Thyroid gland (tissue), 4 donors: ENCODE results near the gene FXYD3.

Experiments
- POLR2A ChIP-seq, 2 donors: fragments of 450-650 bp; IDR thresholded peaks; one replicate each; pipeline ENCODE4 v1.6.1; 2017; ENCODE audit warnings: antibody characterized with exemption in 2 of 2, mild to moderate bottlenecking in 2 of 2, moderate library complexity in 1 of 2
- TF ChIP-seq, protein P1 (sequence below), 6 experiments: fragments of 200-600 bp in 3 of 6; fragments of 450-650 bp in 3 of 6; sonication (generic) in 3 of 6; IDR thresholded peaks; one replicate each; pipeline ENCODE4 v1.5.1; 2016 to 2019; ENCODE audit warnings: antibody characterized with exemption in 6 of 6, mild to moderate bottlenecking in 2 of 6, inconsistent platforms in 1 of 6, moderate library complexity in 1 of 6

DNA sequence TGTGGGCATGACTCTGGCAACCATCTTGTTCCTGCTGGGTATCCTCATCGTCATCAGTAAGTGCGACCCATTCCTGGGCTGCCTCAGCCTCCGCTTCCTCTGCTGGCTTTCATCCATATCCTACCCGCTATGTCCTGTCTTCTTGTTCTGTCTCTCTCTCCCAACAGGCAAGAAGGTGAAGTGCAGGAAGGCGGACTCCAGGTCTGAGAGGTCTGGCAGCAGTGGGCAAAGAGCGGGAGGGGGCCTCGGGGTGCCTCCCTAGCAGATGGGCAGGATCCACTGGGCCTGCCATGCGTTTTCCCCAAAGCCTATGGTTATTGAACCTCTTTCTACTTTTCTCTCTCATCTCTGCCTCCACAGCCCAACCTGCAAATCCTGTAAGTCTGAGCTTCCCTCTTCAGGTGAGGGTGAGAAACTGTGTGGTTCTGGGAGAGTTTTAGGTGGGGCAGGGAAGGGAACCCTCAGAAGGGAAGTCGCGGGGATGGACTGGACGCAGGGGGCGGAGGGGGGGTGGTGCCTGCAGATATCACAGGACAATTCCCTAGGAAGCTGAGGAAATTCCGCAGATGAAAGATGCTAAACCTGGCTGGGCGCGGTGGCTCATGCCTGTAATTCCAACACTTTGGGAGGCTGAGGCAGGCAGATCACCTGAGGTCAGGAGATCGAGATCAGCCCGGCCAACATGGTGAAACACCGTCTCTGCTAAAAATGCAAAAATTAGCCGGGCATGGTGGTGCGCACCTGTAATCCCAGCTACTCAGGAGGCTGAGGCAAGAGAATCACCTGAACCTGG, 35.8 kb downstream of the FXYD3 start:
- TF ChIP-seq, protein P1, sequence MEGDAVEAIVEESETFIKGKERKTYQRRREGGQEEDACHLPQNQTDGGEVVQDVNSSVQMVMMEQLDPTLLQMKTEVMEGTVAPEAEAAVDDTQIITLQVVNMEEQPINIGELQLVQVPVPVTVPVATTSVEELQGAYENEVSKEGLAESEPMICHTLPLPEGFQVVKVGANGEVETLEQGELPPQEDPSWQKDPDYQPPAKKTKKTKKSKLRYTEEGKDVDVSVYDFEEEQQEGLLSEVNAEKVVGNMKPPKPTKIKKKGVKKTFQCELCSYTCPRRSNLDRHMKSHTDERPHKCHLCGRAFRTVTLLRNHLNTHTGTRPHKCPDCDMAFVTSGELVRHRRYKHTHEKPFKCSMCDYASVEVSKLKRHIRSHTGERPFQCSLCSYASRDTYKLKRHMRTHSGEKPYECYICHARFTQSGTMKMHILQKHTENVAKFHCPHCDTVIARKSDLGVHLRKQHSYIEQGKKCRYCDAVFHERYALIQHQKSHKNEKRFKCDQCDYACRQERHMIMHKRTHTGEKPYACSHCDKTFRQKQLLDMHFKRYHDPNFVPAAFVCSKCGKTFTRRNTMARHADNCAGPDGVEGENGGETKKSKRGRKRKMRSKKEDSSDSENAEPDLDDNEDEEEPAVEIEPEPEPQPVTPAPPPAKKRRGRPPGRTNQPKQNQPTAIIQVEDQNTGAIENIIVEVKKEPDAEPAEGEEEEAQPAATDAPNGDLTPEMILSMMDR (IDR thresholded peaks at IDR 0.05), result no peak
- no peak for TF ChIP-seq POLR2A (IDR thresholded peaks at IDR 0.05)
